ENCODE results near the gene IL1RL1.

- no peak for TF ChIP-seq CTCF (conservative IDR thresholded peaks at IDR 0.05 in 1 of 2, IDR thresholded peaks at IDR 0.05 in 1 of 2; ENCODE audit: extremely low read depth in 1 of 2, insufficient read depth in 1 of 2, low read depth in 1 of 2, low read length in 2 of 2)
- TF ChIP-seq EZH2 (IDR thresholded peaks at IDR 0.05; ENCODE audit: borderline replicate concordance, low read length) = no peak
Measured at GRCh38 chr2:102350137-102350793, 38.9 kb downstream of the IL1RL1 start.
